Right ventricle myocardium superior (tissue), 1 donor: ENCODE data around the gene OSBPL10. TPM values are rescaled to one million over a fixed set of nuclear protein-coding genes. Genes with fewer than 3 reads are reported as not detected.
"Not testable (repeated sequence)": the region's sequence is repeated elsewhere in the genome, so short reads cannot be mapped to it uniquely, and the experiment has no call there.

Source experiments
- ATAC-seq: fragments of 200-7000 bp; cut with Tn5 transposase; one replicate; pipeline ENCODE4 v1.9.1; 2020; ENCODE audit warnings: mild to moderate bottlenecking; ENCODE audit not compliant: poor library complexity
- DNase-seq: peaks from one replicate; pipeline ENCODE4 v3.0.0-alpha.2; 2020
- intact Hi-C: fragments of 100-400 bp; cut with DNase I; formaldehyde crosslinking; loops from one replicate; pipeline ENCODE4 v1.11.2; 2022
- total RNA-seq: library from RNA; stranded (reverse); fragmentation: NEBNext Ultra II Directional; extraction: Animal tissue kit (Norgen Biotek cat#: 25700); gene quantifications from one replicate; pipeline ENCODE4 v1.2.1, GENCODE V29; 2021
- donor health status: DM: no; HTN: yes; CAD: no; lungs with severe emphysema.

The OSBPL10 gene
- total RNA-seq, 1 donor from 2014 or later, result 5.1 TPM

DNA sequence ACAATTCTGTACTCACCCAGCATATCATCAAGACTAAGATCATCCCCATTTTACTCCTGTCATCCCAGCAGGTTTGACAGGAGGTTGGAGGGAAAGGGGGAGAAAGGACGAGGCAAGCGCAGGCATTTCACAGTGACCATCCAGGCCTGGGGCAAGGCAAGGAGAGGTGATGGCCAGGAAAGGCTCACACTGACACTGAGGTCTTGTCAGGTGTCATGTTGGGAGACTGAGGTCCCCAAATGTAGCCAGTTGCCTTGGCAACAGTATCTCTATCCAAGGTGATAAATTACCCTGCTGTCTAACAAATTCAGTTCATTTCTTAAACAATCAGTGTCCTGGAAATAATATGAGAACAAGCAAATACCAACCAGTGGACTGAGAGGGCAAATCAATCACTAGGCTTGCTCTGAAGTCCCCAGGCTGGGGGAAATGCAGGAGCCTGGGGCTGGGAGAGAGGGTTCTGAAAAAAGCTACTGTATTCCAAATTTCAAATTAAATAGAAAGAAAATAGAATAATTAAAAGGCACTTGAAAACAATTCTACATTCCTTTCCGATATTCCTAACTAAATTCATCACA is 172.8 kb downstream of the OSBPL10 start:
- DNase-seq (no peak), ATAC-seq (no peak)
- intact Hi-C loops, result no loop called here

DNA sequence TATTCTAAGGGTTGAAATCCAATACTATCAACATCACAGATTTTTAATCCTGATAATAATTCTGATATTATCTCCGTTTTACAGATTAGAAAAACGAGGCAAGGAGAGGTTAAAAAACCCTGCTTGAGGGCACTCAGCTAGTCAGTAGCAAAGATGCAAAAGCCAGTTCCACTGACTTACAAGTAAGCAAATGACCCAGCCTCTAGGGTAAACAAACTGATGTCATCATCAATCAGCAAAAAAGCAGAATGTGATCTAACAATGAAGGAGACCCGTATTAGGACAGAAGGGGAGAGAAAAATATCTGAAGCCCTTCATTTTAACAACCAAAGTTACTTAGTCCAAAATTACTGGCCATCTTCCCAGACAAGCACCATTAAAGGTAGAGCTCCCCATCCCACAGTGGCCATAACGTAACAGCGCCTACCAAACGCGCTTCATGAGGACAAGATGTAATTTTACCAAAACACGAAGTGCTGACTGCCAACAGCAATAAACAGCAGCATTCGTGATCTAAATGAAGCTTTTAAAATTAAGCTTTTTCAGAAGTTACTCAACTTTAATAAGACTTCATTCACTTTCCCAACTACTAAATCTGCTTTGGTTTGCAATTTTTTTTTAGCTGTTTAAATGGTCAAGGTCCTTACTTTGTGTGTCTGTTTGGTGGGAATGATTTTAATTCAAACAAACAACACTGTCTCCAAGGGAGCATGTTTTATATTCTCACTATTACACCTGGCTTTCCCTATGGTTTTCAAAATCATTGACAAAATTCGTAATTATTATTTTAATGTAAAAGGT is 176.6 kb downstream of the OSBPL10 start:
- ATAC-seq (no peak), DNase-seq (no peak)
- intact Hi-C loops, result no loop called here

DNA sequence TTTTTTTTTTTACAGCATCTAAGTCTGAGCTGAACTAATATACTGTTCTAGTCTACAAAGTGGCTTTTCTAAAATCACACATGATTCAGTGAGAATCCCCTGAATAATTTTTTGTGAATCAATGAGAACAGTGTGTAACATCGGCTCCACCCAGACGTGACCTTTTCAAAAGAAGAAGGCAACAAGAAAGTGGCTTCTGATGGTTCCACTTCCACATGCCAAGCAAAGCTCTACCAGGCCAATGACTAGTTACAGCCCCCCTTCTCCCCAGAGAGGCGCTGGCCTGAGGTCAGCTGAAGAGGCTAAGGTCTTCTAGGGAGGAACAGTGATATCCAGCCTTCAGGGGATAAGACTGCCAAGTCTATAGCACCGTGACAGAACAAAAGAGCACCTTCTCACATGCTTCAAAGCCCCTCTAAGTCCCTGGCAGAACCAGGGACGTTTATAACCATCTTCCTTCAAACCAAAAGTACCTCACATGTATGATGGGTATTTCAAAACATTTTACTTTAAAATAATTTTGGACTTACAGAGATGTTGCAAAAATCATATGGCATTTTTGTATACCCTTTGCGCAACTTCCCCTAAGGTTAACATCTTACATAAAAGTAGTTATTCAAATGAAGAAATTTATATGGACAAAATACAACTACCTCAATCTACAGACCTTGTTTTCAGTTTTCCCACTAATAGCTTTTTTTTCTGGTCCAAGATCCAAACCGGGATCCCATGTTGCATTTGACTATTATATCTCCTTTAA is 177.9 kb downstream of the OSBPL10 start:
- intact Hi-C loops, result no loop called here
- no peak for ATAC-seq
- no peak for DNase-seq

DNA sequence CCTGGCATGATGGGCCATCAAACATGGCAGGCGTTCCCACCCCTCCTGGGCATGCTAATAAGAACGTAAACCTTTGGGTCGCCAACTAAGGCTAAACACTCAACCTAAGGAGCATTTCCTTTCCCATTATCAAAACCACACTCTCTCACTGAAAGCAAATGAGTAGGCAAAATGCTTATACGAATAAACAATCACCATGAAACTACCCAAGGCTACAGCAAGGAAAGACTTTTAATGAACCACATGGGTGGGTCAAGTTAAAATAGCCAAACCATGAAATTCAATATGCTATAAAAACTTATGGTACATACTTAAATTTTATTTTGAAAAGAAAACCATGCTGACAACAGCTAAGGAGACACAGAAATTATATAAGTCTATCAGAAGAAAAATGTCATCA is 180.6 kb downstream of the OSBPL10 start:
- ATAC-seq, result no peak
- intact Hi-C loops, result no loop called here
- DNase-seq, result no peak

DNA sequence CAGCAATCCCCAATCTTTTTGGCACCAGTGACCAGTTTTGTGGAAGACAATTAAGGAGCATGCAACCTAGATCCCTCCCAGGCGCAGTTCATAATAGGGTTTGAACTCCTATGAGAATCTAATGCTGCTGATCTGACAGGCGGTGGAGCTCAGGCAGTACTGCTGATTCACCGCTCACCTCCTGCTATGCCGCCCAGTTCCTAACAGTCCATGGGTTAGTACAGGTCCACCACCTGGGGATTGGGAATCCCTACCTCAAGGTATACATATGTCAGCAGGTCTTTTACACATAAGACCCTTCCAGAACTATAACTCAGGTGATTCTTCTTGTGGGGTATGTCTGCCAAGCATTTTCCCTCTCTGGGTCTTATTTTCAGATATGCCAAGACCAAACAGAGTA is 182.2 kb downstream of the OSBPL10 start:
- no peak for ATAC-seq
- no peak for DNase-seq
- intact Hi-C loops, result no loop called here

DNA sequence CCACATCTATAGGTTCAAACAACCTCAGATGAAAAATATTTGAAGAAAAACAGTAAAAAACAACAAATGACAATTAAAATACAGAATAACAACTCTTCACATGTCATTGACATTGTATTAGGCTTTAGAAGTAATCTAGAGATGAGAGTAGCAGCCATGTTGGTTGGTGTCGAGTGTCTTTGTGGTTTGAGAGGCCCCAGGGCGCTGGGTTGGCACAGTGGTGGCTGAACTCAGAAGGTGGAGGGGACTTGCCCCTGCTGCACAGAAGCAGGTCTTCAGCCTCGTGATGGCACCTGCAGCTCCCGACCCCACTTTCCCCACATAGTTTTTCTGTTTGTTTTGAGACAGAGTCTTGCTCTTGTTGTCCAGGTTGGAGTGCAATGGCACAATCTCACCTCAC is 187.2 kb downstream of the OSBPL10 start:
- no peak for DNase-seq
- ATAC-seq, result no peak
- intact Hi-C loops, result no loop called here

DNA sequence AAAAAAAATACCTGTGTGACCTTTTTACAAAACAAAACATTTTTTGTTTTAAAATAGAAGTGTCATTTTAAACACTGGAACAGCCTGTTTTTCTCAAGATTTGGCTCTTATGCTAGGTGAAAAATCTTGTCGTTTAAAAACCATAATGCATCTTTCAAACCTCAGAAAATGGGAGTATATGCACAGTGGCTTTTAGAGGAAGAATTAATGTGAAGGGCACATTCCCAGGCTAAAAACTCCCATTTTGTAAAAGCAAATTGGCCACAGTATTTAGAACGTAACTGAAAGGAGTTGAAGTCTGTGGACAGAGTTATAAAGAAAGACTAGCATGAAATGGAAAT is 190.0 kb downstream of the OSBPL10 start:
- no peak for DNase-seq
- no peak for ATAC-seq
- intact Hi-C loops, result no loop called here

DNA sequence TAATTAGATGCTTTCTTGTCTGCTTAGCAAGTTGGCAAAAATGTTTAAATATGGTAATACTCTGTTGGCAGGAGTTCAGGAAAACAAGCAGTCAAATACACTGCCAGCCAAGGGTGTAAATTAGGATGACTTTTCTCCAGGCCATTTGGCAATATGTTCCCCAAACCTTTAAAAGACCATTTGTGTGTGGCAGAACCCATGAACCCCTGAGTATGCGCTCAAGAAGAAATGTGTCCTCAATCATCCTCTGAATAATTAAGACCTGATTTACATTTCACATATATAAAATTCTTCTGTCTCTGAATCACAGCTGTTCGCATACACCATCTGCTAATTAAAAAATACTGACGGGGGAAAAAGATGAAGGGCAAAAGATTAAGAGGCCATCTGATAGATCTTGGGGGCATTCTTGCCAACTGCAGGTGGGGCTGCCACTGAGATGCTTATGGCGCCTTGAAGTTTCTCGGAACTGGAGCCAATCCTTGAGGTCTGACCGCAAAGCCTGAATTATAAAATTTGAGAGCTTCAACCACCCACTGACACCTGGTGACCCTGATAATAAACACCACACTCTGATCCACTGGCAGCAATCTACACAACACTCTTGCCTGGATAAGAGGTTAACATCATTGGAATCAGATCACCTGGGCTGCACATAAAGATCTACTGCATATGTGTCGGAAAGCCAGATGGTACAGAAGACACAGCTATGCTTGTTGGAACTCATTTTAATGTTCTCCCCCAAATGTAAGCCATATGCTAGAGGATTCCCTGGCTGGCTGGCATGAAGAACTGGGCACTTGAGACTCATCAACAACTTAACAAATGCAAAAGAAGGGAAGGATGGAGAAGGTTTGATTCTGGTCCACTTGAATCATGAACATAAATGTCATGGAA is 190.6 kb downstream of the OSBPL10 start:
- intact Hi-C loops, result no loop called here
- no peak for ATAC-seq
- DNase-seq, result no peak

DNA sequence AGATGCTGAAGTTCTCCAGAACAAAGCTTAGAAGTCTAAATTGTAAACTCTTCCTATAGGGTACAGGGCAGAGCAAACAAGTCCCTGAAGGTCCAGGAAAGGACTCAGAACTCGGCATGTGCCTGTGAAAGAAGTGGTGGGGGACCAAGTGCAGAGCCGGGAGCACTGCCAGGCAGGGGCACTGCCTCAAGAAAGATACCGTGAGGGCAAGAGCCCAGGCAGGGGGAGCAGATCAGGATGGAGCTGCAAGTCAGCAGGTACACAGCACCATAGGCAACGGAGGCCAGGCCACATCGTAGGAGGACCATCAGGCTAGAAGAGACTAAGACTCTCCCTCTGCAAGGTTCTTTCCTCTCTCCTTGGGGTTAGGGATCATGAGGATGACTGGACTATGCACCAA is 191.6 kb downstream of the OSBPL10 start:
- ATAC-seq (no peak), DNase-seq (no peak)
- intact Hi-C loops, result no loop called here

DNA sequence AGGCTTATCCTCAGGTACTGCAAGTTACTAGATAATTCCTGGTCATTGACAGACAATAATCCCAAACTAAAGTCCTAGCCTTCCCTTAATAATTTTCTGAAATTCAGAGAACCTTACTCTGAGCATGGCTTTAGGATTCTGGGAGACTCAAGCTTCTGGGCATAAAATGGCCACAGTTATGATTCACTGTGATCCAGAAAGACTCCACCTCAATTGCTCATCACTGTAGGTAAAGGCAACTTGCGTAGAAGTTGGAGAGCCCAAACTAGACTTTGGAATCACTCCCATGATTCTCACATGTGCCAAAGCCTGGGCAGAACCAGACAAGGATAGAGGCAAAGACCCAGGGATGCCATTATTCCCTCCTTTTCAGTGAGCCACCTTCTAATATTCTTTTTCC is 195.3 kb downstream of the OSBPL10 start:
- DNase-seq (no peak), ATAC-seq (no peak)
- intact Hi-C loops, result no loop called here

DNA sequence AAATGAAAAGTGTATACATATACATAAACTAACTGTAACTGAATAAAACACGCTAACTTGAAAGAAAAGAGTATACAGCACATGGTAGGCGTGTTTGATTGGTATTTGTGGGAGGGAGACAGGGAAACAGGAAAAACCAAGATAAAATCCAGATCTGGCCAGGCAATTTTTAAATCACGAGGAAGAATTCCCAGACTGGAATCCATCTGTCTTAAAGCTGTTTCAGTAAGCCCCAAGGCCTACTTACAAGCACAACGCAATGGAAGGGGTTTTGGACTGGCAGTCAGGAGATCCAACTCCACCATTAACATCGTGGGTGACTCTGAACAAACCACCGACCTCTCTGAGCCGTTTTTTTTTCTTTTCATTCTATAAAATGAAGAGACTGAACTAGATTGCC is 195.8 kb downstream of the OSBPL10 start:
- ATAC-seq (no peak), DNase-seq (no peak)
- intact Hi-C loops, result no loop called here

DNA sequence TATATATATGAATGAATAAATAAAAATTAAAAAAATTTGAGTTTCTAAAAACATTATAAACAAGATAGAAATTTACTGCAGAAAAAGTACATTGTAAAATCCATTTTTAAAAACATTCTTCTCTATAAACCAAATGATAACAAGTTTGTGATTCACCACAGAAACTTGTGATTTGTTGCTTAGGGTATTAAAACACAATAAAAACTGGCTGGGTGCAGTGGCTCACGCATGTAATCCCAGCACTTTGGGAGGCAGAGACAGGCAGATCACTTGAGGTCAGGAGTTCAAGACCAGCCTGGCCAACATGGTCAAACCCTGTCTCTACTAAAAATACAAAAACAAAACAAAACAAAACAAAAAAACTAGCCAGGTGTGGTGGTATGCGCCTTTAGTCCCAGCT is 197.2 kb downstream of the OSBPL10 start:
- intact Hi-C loops, DNase-seq, ATAC-seq: not testable (repeated sequence)

DNA sequence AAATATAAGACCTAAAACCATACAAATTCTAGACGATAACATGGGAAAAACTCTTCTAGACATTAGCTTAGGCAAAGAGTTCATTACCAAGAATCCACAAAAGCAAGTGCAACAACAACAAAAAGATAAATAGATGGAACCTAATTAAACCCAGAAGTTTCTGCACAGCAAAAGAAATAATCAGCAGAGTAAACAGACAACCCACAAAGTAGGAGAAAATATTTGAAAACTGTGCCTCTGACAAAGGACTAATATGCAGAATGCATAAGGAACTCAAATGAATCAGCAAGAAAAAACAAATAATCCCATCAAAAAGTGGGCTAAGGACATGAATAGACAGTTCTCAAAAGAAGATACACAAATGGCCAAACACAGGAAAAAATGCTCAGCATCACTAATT is 198.8 kb downstream of the OSBPL10 start:
- DNase-seq, ATAC-seq, intact Hi-C loops: not testable (repeated sequence)

DNA sequence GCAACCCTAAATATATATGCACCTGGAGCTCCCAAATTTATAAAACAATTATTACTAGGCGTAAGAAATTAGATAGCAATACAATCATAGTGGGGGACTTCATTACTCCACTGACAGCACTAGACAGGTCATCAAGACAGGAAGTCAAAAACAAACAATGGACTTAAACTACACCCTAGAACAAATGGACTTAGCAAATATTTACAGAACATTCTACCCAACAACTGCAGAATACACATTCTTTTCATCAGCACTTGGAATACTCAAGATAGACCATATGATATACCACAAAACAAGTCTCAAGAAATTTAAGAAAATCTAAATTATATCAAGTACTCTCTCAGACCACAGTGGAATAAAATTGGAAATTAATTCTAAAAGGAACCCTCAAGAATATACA is 201.5 kb downstream of the OSBPL10 start:
- no peak for ATAC-seq
- DNase-seq, result no peak
- intact Hi-C loops, result no loop called here

DNA sequence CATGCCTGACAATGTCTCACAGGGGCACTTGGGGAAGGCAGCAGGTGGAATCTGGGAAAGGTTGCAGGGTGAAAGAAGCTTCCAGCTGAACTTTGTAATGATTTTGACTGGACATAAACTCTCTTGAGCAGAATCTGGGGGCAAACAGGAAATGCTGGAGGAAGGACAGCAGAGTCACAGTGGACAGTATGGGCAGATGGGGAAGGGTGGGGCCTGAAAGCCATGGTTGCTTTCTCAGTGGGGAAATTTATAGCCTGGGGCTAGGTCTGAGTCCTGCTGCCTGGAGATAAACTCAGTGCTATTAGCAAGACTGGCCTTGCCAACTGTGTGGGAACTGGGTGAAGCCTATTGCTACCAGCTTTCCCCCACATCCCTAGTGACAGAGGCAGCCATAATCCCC is 203.2 kb downstream of the OSBPL10 start:
- intact Hi-C loops, result no loop called here
- DNase-seq (no peak), ATAC-seq (no peak)

DNA sequence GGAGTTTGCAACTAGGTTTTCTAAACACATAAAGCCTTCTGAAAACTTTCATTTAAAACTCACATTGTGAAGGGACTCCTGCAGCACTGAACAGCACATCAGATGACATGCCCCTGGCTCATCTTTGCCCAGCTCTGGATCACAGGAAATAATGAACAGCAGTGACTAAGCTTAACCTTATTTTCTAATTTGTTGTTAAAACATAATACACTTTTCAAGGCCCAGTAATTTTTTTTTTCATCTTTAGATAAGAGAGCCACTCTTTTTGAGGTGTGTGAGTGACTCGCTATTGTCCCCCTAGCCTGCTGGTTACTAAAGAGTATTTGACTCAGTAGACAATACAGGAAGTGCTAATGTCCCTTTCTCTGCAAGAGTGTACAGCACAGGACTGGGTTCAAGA is 204.0 kb downstream of the OSBPL10 start:
- intact Hi-C loops, result no loop called here
- DNase-seq (no peak), ATAC-seq (no peak)

DNA sequence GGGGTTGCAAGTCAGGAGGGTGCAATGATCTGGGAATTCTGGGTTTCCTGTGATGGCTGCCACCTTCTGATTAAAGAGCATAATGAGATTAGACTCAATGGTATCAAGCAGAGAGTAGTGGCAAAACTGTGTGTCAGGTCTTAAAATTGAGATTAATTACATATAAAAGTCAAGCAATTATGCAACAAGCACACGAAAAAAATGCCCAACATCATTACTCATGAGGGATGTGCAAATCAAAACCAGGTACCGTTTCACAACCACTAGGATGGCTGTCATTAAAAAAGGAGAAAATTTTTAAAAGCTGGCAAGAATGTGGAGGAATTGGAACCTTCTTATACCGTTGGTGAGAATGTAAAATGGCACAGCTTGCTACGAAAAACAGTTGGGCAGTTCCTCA is 205.0 kb downstream of the OSBPL10 start:
- no peak for ATAC-seq
- no peak for DNase-seq
- intact Hi-C loops, result no loop called here

DNA sequence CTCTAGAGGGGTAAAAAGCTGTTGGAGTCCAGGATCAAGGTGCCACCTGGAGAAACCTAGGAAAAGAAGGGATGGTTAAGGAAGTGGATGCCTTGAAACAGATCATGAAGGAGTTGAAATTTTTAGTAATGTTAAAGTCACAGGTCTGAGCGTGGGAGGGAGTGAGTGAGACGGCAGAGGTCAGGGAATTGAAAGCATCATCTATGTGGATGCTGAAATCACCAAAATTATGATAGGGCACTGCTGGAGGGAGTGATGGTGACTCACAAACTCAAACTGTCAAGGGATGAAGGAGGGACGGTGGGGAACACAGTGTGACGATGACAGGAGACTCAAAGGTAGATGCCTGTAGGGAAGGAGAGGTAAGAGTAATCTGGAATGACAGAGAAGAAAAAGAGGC is 205.7 kb downstream of the OSBPL10 start:
- DNase-seq (no peak), ATAC-seq (no peak)
- intact Hi-C loops, result no loop called here

DNA sequence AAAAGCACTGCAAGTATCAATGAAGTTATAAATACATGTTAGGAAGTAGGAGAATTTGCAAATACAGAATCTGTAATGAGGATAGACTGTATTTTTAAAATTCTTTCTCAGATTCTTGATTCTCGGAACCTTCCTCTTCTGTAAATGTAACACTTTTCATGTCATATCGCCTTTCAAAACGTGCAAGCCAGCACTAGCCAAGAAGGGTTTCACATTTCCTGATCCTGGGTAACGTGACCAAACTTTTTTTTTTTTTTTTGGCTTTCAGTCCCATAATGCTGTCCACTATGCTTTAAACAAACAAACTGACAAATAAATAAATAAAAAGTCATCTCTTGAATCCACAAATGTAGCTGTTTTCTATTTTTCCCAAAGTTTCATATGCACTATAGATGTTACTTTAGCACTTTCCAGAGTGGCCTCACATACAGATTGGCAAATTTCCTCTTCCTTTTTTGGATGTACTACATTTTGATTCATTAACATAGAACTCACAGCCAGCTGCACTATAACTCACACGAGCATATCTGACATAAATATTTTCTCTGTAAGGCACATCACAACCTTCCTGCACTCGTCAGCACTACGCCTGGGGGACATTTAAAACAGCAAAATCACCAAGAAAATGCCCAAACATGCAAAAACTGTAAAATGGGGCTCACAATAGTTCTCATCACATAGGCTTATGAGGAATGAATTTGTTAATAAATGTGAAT is 208.1 kb downstream of the OSBPL10 start:
- no peak for DNase-seq
- no peak for ATAC-seq
- intact Hi-C loops, result no loop called here
